PC-9 (cell line): ENCODE measurements around the gene IER2. TPM values are rescaled to one million over a fixed set of nuclear protein-coding genes. Genes with fewer than 3 reads are reported as not detected.
"Not testable (repeated sequence)": the region's sequence is repeated elsewhere in the genome, so short reads cannot be mapped to it uniquely, and the experiment has no call there.

Experiments
- BruUV-seq: library from RNA; stranded (reverse); fragments of 400-500 nt; replicated peaks from 2 replicates; lab custom pipeline; 2021; lab: Mats Ljungman, UMichigan
- CTCF ChIA-PET: fragments of 300-600 bp; sonication (Branson Sonifier 250); formaldehyde crosslinking; loops from one replicate; lab custom pipeline; 2022; ENCODE audit warnings: antibody characterized with exemption; lab: Charles Lee
- POLR2A ChIA-PET: fragments of 300-600 bp; sonication (Branson Sonifier 250); formaldehyde crosslinking; loops from one replicate; lab custom pipeline; 2022; ENCODE audit warnings: antibody characterized with exemption; ENCODE audit not compliant: unreplicated experiment; lab: Charles Lee
- DNase-seq, 2 experiments: peaks; one replicate each; pipeline versions ENCODE4 v3.0.0 to v3.0.0-alpha.2; 2015 to 2022; ENCODE audit warnings: mixed read lengths in 1 of 2
- H2AFZ ChIP-seq: fragments of 200-600 bp; sonication (generic); 2 replicates; pipeline ENCODE4 v1.8.1; 2017; ENCODE audit warnings: antibody characterized with exemption
- H3F3A ChIP-seq: fragments of 200-600 bp; sonication (generic); 2 replicates; pipeline ENCODE4 v1.8.1; 2017; ENCODE audit warnings: antibody characterized with exemption, mild to moderate bottlenecking, low read depth; ENCODE audit not compliant: insufficient read depth
- H3K27ac ChIP-seq: fragments of 200-600 bp; sonication (generic); 2 replicates; pipeline ENCODE4 v1.6.1; 2016; ENCODE audit warnings: mixed run types
- H3K27me3 ChIP-seq: fragments of 200-600 bp; sonication (generic); 2 replicates; pipeline ENCODE4 v1.6.1; 2016; ENCODE audit warnings: low read depth, mixed run types; ENCODE audit not compliant: insufficient read depth
- H3K36me3 ChIP-seq: fragments of 200-600 bp; sonication (generic); 2 replicates; pipeline ENCODE4 v1.6.1; 2016; ENCODE audit warnings: low read depth, mixed run types
- H3K4me1 ChIP-seq: fragments of 200-600 bp; sonication (generic); replicated peaks from 2 replicates; pipeline ENCODE4 v1.6.1; 2016; ENCODE audit warnings: mixed run types; ENCODE audit not compliant: insufficient read depth
- H3K4me2 ChIP-seq: fragments of 200-600 bp; sonication (generic); 2 replicates; pipeline ENCODE4 v1.6.1; 2017; ENCODE audit warnings: mixed run types
- H3K4me3 ChIP-seq: fragments of 200-600 bp; sonication (generic); 2 replicates; pipeline ENCODE4 v1.6.1; 2016; ENCODE audit warnings: mixed run types
- H3K79me2 ChIP-seq: fragments of 200-600 bp; sonication (generic); 2 replicates; pipeline ENCODE4 v1.6.1; 2017; ENCODE audit warnings: low read depth, mixed run types
- H3K9me2 ChIP-seq: fragments of 200-600 bp; sonication (generic); 2 replicates; pipeline ENCODE4 v1.8.1; 2017; ENCODE audit warnings: mild to moderate bottlenecking; ENCODE audit not compliant: insufficient read depth
- H3K9me3 ChIP-seq: fragments of 200-600 bp; sonication (generic); 2 replicates; pipeline ENCODE4 v1.8.1; 2016; ENCODE audit warnings: low read depth; ENCODE audit not compliant: insufficient read depth
- H4K20me1 ChIP-seq: fragments of 200-600 bp; sonication (generic); 2 replicates; pipeline ENCODE4 v1.8.1; 2017; ENCODE audit not compliant: insufficient read depth
- CTCF ChIP-seq: fragments of 200-600 bp; sonication (generic); conservative IDR thresholded peaks from 2 replicates; pipeline ENCODE4 v1.6.1; 2017; ENCODE audit warnings: mixed run types, antibody characterized with exemption, mild to moderate bottlenecking, moderate library complexity
- EZH2 ChIP-seq: fragments of 200-600 bp; sonication (generic); IDR thresholded peaks from 2 replicates; pipeline ENCODE4 v1.8.0; 2017; ENCODE audit warnings: antibody characterized with exemption, low read depth
- intact Hi-C: fragments of 100-400 bp; cut with micrococcal nuclease; formaldehyde crosslinking; loops from one replicate; pipeline ENCODE4 v1.10.0; 2022; ENCODE audit not compliant: unreplicated experiment
- total RNA-seq: library from RNA; stranded (reverse); gene quantifications from 2 replicates; pipeline ENCODE4 v1.2.3, GENCODE V29; 2021

IER2 gene
- total RNA-seq, 1 experiment from 2014 or later, result 72.7 TPM

DNA sequence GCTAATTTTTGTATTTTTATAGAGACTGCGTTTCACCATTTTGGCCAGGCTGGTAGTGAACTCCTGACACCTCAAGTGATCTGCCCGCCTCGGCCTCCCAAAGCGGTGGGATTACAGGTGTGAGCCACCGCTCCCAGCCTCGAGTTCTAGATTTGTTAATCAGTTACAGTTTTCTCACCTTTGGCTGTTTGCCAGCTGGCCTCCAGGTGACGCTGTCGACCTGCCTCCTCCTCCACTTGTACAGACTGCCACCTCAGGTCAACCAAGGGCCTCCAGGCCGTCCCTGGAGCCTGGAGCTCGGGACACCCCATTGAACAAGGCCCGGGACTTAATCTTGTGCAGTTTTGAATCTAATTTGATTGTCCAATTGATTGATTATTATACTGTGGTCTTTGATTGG lies 45.5 kb downstream of the IER2 start:
- Histone ChIP-seq H3K4me3 (no peak overlapping the region), H4K20me1 (no peaks in the 10 kb centered on the region), H3K36me3 (no peaks in the 10 kb centered on the region), H2AFZ (no peak overlapping the region), H3K9me3 (no peaks in the 10 kb centered on the region), H3K79me2 (no peaks in the 10 kb centered on the region), H3K27ac (no peak overlapping the region), H3K4me1 (peaks cover 8% of the 10 kb centered on the region), H3F3A (peaks cover 5% of the 10 kb centered on the region), H3K4me2 (no peak overlapping the region), H3K27me3 (no peaks in the 10 kb centered on the region), H3K9me2 (no peaks in the 10 kb centered on the region)
- ChIA-PET POLR2A (no interaction called here), CTCF (interaction anchor here (0.6 to 1.5 kb wide), 4 partner anchors 19 to 222 kb away, joined by 4 to 9 read pairs (median 6); no protein-coding TSS in a partner anchor)
- peak; percentile 29 to 41 for DNase-seq
- BruUV-seq, result no TSS peak
- no peak for TF ChIP-seq EZH2
- peak; percentile 50 for TF ChIP-seq CTCF
- intact Hi-C loops, result loop anchor here (2.0 to 5.0 kb wide), 2 partner anchors 41 to 67 kb away; no protein-coding TSS in a partner anchor

DNA sequence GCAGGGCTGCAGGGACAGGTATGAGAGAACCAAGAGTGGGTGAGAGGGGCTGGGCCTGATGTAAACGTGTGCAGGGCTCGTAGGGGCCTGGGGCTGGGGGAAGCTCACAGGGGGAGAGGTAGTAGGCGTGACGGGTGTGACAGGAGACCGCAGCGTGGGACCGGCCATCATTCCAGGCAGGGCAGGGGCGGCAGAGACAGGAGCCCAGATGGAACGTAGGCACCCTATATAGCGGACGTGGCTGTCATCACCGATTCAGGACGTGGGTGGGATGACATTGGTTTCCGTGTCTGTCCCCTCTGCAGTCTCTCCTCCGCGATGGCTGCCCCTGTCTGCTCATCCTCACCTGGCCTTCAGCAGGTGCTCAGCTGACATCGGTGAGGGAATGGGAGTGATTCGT lies 48.4 kb downstream of the IER2 start:
- no TSS peak for BruUV-seq
- TF ChIP-seq CTCF, result no peak
- no peak for TF ChIP-seq EZH2
- Histone ChIP-seq H3K9me3 (no peaks in the 10 kb centered on the region), H3K36me3 (no peaks in the 10 kb centered on the region), H2AFZ (no peak overlapping the region), H4K20me1 (no peaks in the 10 kb centered on the region), H3K27me3 (no peaks in the 10 kb centered on the region), H3K4me1 (peaks cover 8% of the 10 kb centered on the region), H3K27ac (no peak overlapping the region), H3K4me3 (no peak overlapping the region), H3F3A (peaks cover 5% of the 10 kb centered on the region; the same call in 1 of the 2 replicates), H3K79me2 (no peaks in the 10 kb centered on the region), H3K4me2 (no peak overlapping the region), H3K9me2 (no peaks in the 10 kb centered on the region)
- POLR2A ChIA-PET, result no interaction called here
- no peak for DNase-seq
- CTCF ChIA-PET, result interaction anchor here (0.5 kb wide), 1 partner anchor 22 kb away, joined by 7 read pairs; no protein-coding TSS in a partner anchor
- intact Hi-C loops, result loop anchor here (5.0 kb wide), 1 partner anchor 64 kb away; no protein-coding TSS in a partner anchor

GRCh38 chr19:13202112-13202511 lies 51.9 kb downstream of the IER2 start:
- H3K4me3 ChIP-seq, H3K4me2 ChIP-seq, H3K4me1 ChIP-seq, H3K9me2 ChIP-seq, H4K20me1 ChIP-seq, H2AFZ ChIP-seq, BruUV-seq, H3K27me3 ChIP-seq, H3K36me3 ChIP-seq, H3K79me2 ChIP-seq, intact Hi-C loops, H3K27ac ChIP-seq, H3F3A ChIP-seq, DNase-seq, H3K9me3 ChIP-seq: not testable (repeated sequence)
- POLR2A ChIA-PET, result interaction anchor here (0.6 kb wide), 1 partner anchor 13 kb away, joined by 23 read pairs; no protein-coding TSS in a partner anchor
- CTCF ChIA-PET, result interaction anchor here (0.6 kb wide), 2 partner anchors 15 to 65 kb away, joined by 3 read pairs; no protein-coding TSS in a partner anchor

Other genes with a start within 250 kb of the IER2 start
- gene SYCE2, start 231.1 kb upstream of the IER2 start, total RNA-seq, result 2.1 and 2.6 TPM in 2 replicates
- 53.7 and 76.5 TPM in 2 replicates for gene FARSA, start 216.7 kb upstream of the IER2 start, total RNA-seq
- gene CALR, start 211.8 kb upstream of the IER2 start, total RNA-seq, result 606 and 727 TPM in 2 replicates
- 186 and 187 TPM in 2 replicates for gene RAD23A, start 204.5 kb upstream of the IER2 start, total RNA-seq
- 29.1 and 32.5 TPM in 2 replicates for gene GADD45GIP1, start 193.2 kb upstream of the IER2 start, total RNA-seq
- gene DAND5, start 180.8 kb upstream of the IER2 start, total RNA-seq, result 0.20 and 0.28 TPM in 2 replicates
- gene NFIX, start 154.9 kb upstream of the IER2 start, total RNA-seq, result 19.7 and 24.2 TPM in 2 replicates
- 0.24 TPM in 1 of 2 replicates, not detected in the other for gene LYL1, start 47.6 kb upstream of the IER2 start, total RNA-seq
- 44.1 and 51.1 TPM in 2 replicates for gene TRMT1, start 33.7 kb upstream of the IER2 start, total RNA-seq
- 101 and 133 TPM in 2 replicates for gene NACC1, start 32.1 kb upstream of the IER2 start, total RNA-seq
- 86.2 and 89.6 TPM in 2 replicates for gene STX10, start within 50 bp of the IER2 start, total RNA-seq